ENCODE results near the gene SF1.

- TF ChIP-seq POLR2A (IDR thresholded peaks at IDR 0.05) (no peak), CTCF (IDR thresholded peaks at IDR 0.05) (no peak)
Observed at GRCh38 chr11:64801158-64801464, 22.8 kb upstream of the SF1 start.
